HG02759 (cell line): Measurements from ENCODE around the gene COL4A6.

Experiments
- ATAC-seq: cut with Tn5 transposase; IDR thresholded peaks from one replicate; pipeline ENCODE4 v1.9.1; 2021; ENCODE audit warnings: mild to moderate bottlenecking, moderate library complexity; ENCODE audit not compliant: unreplicated experiment

The COL4A6 gene

DNA sequence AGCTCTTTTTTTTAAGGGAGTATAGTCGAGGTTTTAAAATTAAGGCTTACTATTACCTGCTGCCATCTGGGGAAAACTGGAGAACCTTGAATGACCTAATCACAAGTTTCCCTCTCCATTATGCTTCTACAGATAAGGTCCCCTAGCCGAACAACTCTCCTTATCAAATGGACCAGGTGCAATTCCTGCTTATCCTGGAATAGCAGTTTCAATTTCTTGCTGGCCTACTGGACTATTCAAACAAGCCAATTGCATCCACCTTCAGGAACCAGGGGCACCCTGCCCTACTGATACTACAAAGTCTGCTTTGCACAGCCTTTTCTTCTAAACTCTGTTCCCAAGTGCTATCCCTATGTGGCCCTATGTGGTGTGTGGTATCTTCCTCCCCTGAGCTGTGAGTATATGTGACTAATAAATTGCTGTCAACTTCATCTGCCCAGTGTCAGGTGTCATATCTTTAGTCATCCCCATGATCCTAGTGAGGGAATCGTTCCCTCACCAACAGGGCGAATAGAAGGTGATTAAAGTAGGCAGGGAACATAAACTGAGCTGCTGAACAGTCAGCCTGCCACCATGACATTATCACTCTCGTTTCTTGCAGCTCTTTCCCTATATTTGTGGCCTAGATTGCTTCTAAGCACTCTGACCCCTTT lies 218.1 kb downstream of the COL4A6 start:
- ATAC-seq, result no peak

DNA sequence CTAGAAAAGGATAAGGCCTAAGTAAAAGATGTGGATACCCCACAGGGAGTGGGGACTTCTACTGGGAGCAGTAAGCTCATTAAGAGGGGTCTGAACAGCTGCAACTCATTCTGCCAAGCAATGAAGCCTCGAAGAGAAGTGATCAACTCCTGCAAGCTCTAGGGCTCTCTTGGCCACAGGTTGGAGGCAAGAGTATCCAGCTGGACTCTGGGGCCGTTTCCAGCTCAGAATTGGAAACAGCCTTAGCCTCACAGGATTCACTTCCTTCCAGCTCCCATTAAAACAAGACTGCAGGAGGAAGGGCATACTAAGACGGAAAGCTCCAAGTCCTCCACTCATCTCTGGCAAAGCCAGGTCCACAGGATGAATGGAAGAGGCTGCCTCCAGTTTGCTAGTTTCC lies 220.3 kb downstream of the COL4A6 start:
- no peak for ATAC-seq

DNA sequence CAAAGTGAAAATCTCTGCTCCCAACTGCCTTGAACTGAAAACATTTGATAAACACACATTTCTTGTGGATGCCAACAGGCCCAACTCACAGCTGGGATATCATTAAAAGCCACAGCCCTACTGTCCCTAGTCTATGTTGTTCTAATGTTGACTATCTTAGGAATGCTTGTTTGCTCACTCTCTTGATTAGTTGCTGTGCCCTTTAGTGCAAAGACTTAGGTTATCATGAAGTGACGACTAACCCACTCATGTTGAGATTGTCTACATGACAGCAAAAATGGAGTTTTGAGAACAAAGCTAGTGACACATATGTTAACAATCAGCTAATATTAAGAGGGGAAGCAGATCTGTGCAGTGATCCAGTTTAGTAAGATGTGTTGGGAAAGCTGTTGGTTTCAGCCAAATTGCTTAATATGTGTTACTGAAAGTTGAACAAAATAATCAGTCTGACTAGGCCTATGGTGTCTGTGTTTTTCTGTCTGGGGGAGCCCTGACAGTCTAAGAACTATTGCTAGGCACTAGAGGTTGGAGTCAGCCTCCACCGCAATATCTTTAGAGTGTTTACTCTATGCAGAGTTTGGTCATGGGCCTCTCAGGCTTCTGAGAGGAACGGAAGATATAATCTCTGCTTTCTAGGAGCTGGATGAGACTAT lies 221.2 kb downstream of the COL4A6 start:
- no peak for ATAC-seq

DNA sequence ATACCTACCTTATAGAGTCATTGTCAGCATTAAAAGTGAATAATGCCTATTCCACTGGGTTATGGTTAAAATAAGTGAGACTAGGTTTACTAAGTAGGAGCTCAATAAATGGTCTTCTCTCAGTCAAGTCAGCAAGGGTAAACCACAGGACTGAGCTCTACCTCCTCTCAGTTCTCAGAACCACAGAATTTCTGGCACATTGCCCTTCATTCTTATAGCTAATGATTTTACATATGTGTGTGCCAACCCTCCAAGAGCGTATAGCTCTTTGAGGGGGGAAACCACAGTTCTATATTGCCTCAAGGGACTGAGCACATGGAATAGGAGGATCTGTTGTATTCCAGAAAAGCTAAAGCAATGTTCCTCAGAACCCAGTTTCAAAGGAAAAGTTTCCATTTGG lies 221.8 kb downstream of the COL4A6 start:
- ATAC-seq, result no peak

DNA sequence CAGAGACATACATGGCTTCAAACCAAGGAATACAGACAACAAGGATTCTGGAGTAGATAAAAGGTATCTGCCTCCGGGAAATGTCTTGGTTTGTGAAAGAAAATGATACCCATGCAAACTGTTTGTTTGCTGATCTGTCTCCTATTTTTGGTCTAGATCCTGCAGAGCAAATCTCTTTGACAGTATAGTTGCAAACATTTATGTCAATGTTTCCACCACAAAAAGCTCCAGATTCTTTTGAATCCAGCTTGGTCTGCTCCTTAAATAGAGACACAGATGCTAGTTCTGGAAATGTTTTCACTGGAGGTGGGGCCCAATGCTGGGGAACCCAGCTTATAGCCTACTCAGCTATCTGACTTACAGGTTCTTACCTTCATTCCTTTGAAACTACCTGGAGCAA lies 226.9 kb downstream of the COL4A6 start:
- no peak for ATAC-seq

DNA sequence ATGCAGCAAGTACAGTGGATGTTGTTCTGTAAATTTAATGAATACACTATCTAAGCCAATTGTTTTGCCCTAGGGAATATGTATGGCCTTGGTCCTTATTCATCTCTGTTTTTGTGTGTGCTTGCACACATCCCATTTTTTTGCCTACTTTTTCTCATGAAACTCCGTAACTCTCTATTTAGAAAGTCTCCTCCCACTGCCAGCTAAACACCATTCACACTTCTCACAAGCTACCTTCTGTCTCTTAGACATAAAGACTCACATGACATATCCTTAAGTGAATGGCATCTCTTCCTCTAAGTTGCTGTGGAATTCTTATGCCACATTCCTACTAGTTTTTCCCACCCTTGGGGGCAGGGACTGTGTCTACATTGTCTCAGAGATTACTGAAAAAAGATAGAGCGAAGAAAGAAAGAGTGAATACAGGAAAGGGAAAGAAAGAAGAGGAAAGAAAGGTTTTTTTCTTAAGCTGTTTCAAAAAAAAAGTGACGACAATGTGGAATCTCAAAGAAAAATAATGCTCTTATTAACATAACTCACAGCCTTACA lies 229.1 kb downstream of the COL4A6 start:
- no peak for ATAC-seq

DNA sequence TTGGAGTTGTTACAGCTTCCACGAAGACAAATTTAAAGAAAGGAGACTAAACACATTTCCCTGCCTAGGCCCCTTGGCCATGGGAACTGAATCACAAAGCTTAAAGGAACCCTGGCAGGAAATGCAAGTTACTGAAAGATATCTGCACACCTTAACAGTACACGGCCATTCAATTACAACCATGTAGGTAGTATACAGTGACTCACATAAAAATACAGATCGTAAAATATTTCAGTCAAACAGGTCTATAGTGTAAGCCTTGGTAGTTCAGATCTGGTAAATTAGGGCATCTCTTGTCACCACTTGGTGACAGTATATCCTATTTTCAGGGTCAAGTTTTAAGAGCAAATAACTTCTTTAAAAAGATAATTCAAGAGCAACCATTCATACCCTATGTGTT lies 234.7 kb downstream of the COL4A6 start:
- no peak for ATAC-seq

DNA sequence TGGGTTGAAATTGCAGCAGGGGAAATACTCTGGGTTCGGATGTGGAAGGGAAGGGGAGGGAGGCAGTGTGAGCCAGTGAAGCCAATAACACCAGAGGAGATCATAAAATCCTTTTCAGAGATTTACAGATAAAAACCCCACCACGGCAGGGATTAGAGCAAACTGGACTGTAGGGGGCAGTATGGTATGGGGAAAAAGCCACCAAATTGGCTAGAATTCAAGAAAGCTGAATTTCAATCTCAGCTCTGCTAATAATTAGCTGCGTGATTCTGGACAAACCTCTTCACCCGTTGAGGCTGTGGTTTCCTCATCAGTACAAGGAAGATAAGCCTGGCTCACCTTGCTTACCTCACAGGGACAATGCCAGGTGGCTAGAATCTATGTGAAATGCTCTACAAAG lies 238.5 kb downstream of the COL4A6 start:
- no peak for ATAC-seq

DNA sequence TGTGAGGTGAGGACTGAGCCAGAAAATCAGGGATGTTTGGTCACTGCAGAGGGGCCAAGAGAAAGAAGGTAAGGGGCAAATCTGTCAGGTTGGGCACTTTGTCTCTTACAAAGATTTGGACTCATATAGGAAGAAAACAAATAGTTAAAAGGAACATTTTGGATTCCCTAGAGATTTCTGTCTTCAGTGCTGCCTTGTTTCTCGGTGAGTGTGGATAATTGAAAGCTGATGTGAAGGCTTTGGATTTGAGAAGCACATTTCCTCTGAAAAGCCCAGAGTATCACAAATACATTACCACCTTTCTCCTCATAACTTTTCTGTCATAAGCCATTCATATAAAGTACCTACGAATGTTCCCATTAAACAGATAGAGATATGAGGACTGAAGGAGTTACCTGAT lies 239.2 kb downstream of the COL4A6 start:
- ATAC-seq, result no peak

DNA sequence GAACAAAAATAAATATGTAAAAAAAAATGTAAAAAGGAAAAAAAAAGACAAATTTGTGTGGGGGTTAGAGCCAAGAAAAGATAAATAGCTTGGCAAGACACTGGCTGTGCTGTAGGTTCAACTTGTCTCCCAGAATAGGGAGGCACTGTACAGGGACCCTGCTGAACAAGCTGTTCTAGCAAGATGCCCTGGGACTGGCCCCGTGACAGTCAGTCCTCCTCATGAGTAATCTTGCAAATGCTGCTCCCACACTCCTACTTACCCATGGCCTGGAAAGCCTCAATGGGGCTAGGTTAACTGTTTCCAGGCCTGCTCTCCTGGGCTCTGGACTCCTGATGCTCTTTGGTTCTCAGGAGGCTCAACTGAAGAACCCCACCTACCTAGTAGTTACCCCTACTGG lies 239.8 kb downstream of the COL4A6 start:
- no peak for ATAC-seq

DNA sequence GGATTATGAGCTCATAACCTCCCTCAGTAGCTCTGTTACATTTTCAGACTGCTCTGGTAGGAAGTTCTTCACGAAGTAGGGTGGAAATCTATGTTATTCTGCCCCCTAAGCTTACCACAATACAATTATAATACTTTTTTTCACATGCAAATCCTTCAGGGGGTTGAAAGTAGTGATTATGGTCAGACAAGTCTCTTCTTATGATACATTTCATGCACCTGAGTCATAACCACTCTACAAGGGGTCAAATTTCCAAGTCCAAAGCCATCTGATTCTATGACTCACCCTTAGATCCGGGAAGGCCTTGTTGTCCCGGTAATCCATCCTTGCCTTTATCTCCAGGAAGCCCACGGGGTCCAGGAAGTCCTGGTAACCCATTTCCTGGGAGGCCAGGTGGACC lies 251.4 kb downstream of the COL4A6 start:
- ATAC-seq, result no peak

DNA sequence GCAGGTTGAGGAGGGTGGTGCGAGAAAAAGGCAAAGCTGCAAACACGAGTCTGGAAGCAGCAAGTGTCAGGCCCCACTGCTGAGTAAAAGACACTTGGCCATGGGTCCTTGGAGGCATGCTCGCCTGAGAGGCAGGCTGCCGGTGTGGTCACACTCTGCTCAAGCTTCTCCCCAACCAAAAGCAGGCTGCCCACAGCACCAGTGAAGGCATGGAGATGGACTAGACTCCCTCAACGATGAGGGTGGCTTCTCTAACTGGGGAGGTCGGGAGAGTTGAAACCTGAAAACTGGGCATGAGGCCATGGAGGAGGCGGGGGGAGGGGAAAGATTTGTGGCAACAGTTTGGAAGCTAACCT lies 260.1 kb downstream of the COL4A6 start:
- no peak for ATAC-seq

DNA sequence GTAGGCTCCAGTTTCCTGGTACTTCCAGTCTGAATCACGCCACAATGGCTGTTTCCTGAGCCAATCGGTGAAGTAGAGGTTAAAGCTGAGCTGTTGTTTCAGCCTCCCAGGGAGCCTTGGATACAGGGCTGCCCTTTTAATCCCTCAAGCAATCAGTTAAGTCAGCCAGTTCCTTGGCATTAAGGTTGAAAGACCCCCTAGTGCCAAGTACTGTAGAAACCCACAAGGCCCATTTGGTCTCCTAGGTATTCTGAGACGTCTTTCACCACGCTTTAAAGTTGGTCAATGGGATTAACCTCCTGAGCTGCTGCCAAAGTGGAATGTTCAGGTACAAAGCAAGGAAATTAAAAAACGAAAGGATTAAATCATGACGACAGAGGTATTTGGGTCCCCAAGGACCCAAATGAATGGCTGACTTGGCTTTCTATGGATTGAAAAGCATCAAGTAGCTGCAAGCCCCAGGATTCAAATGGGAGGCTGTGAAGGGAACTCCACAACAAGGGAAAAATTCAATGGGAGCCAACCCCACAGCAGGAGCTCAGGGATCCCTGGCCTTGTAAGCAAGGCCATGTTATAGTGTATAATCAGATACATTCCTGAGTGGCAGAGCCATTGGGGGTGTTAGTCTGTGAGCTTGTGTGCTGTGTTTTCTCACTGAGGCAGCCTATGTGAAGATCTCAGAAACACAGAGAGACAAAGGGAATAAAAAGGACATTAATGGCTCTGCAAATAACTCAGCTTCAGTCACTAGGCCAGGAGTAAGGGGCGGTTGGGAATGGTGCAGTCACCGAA lies 260.7 kb downstream of the COL4A6 start:
- no peak for ATAC-seq

DNA sequence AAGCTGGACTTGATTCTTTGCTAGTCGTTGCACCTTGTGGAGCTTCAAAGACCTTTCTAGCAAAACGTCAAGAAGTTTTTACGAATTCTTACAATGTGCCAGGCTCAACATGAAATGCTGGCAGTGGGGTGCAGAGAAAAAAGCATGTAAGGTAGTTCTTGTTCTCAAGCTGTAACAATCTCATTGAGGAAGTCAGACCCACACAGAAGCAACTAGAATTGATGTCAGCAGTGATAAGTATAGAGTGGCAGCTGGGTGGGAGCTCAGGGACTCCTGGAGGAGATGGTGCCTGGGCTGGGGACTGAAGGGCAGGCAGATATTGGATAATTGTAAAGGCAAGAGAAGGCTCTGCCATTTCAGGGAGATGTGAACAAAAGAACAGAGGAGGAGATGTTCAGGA lies 264.3 kb downstream of the COL4A6 start:
- ATAC-seq, result no peak

DNA sequence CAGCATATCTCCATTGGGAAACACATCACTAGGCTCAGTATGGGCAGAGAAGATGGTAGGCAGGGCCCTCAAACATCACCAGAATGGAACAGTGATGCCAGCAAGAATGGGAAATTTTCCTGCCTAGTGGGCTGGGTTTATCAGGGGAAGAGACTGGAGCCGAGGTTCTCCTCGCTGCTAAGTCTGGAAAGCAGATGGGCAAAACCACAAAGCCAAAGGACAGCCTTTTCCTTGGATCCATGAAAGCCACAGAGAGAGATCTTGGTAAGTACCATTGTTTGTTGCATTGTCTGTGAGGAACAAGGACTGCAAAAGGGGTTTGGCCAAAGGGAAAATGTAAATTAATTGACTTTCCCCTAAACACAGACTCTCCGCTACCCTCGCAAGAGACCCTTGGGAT lies 266.6 kb downstream of the COL4A6 start:
- ATAC-seq, result no peak

DNA sequence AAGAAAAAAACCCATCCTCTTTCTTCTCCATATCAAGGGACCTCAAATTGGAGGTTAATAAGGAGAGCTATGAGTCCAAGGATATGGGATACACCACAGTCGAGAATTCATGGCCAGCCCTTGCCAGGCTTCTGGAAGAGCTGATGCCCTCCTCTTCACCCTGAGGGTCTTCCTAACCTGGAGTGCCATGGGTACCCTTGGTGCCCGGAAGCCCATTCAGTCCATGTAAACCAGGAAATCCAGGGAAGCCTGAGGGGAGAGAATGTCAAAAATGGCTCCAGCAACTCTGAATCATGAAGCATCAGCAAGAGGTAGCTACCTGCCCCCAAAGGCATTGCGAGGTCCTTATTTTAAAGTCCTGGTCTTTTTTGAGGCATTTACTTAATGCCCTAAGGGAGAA lies 268.5 kb downstream of the COL4A6 start:
- no peak for ATAC-seq

DNA sequence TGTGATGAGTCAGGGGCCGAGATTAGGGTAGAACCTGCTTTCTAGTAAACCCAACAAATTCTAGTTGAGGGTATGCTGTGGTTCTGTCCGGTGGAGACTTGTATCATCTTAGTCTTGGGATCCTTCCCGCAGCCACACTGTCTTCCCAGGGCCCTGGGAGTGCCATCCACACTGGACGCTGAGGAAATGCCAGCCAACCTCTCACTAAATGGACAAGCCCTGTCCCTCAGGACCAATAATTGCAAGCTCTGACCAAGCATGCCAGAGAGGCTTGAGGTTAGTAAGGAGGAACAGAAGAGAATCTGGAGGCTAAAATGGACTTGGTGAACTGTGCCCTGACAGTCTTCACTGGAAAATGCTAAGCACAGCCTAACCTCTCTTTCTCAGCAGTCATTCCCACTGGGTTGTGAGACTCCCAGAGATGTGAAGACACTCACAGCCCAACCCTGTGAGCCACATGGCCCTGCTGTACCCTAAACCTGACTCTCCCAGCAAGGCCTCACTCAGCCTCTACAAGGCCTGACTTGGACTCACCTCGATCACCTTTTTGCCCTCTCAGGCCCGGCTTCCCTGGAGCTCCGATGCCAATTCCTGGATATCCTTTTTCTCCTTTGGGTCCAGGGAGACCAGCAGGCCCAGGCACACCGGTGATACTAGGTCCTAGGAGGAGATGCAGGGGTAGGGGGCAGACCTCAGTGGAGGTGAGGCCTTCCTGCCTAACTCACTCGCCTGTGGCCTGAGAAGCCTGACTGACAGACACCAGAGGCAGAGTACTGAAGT lies 269.1 kb downstream of the COL4A6 start:
- ATAC-seq, result no peak

DNA sequence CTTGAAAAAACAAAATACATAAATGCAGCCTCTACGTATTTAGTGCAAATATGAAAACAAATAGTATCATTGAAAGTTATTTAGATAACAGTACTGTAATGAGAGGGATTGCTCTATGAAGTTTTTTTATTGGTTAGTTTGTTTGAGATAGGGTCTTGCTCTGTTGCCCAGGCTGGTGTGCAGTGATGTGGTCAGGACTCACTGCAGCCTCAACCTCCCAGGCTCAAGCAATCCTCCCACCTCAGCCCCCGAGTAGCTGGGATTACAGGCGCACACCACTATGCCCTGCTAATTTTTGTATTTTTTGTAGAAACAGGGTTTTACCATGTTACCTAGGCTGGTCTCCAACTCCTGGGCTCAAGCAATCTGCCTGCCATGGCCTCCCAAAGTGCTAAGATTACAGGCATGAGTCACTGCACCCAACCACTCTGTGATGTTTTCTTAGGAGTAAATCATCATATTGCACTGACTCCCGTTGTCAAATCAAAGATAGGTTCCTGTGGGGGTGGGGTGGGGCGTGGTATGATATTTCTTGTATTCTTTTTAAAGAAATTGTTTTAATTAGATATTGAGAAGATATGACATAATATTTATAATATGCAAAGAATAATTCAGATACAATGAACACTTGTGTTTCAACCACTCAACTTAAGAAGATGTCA lies 270.9 kb downstream of the COL4A6 start:
- ATAC-seq, result no peak

DNA sequence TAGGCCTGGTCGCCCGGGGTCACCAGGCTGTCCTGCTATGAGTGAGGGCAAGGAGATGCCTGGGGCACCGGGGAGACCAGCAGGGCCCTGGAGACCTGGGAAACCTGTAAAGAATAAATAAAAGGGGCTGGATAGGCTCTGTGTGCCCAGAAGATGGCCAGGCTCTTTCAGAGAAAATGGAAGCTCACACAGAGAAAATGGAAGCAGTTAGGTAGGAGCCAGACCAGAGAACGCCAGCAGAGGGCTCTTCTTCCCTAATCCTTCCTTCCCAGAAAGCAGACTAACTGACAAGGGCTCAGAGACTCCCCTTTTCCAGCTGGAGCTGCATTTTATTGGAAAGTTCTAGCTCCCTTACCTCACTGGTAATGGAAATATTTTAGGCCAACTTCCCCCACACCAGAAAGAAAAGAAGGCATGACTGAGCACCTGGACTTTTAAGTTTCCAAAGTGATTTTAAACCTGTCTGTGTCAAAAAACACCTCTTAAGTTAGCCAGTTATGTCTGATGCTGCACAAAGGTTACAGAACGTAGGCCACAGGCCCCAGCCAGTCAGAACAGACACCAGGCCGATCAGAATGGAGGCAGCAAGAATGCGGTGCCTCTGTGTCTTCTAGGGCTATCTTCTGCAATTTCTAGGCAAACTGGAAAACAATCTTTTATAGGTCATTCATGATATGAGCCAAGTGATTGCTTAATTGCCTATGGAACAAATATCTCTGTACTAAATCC lies 272.7 kb downstream of the COL4A6 start:
- no peak for ATAC-seq
